ENCODE measurements around the gene ANKS1B.
"Not testable (repeated sequence)": the region's sequence is repeated elsewhere in the genome, so short reads cannot be mapped to it uniquely, and the experiment has no call there.

Gene ANKS1B

DNA sequence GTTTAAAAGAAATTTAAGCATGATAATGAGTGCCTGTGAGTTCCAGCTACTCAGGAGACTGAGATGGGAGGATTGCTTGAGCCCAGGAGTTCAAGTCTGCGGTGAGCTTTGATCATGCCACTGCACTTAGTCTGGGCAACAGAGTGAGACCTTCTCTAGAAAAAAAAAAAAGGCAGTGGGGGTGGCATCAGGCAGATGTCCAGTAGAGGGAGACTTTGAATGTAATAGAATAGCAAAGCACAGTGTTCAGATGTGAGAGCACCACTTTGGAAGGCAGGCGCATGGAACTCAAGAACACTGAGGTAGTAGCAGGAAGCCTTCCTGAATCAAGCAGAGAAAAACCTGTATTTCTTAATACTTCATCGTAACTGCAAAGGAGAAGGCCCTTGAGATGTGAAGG, 731.7 kb downstream of the ANKS1B start:
- H3K4me3 ChIP-seq (ENCODE audit: extremely low read depth, insufficient read depth, low read length, poor library complexity, severe bottlenecking) = no peak overlapping the region
- no peaks in the 10 kb centered on the region for H3K36me3 ChIP-seq (ENCODE audit: control insufficient read depth, insufficient read depth, low read length)
- no peaks in the 10 kb centered on the region for H3K4me1 ChIP-seq (ENCODE audit: control insufficient read depth, insufficient read depth, low read length, poor library complexity, severe bottlenecking)
- H3K9me3 ChIP-seq (ENCODE audit: control insufficient read depth, low read length) = no peaks in the 10 kb centered on the region
- 75 to 100% methylated on average over 2 of the region's 3 CpGs for WGBS, 2 experiments (ENCODE audit: insufficient coverage in 2 of 2)
- H3K27ac ChIP-seq (ENCODE audit: low read depth, low read length, severe bottlenecking) = no peak overlapping the region

DNA sequence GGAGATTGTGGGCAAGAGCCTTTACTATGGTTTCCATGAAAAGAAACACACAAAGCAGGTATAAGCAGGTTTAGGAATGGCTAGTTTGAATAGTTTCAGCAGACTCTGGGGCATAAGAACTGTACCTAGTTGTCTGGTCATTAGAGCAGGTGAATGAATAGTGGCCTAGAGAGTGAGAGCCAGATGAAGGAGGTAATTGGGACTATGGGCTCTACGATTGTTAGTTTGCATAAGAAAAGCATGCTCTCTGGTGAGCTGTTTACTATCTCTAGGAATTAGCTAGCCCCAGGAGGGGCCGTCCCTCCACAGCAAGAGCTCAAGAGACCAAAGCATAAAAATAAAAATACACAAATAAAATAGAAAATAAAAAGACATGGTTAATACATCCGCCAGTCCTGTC, 734.6 kb downstream of the ANKS1B start:
- Histone ChIP-seq H3K4me1 (ENCODE audit: control insufficient read depth, insufficient read depth, low read length, poor library complexity, severe bottlenecking) (no peaks in the 10 kb centered on the region), H3K9me3 (ENCODE audit: control insufficient read depth, low read length) (no peaks in the 10 kb centered on the region), H3K27ac (ENCODE audit: low read depth, low read length, severe bottlenecking) (no peak overlapping the region), H3K4me3 (ENCODE audit: extremely low read depth, insufficient read depth, low read length, poor library complexity, severe bottlenecking) (no peak overlapping the region), H3K36me3 (ENCODE audit: control insufficient read depth, insufficient read depth, low read length) (no peaks in the 10 kb centered on the region)
- 60% methylated on average over 1 of the region's 3 CpGs; no CpG with 5 or more reads in 1 of the 2 experiments for WGBS, 2 experiments (ENCODE audit: insufficient coverage in 2 of 2)

DNA sequence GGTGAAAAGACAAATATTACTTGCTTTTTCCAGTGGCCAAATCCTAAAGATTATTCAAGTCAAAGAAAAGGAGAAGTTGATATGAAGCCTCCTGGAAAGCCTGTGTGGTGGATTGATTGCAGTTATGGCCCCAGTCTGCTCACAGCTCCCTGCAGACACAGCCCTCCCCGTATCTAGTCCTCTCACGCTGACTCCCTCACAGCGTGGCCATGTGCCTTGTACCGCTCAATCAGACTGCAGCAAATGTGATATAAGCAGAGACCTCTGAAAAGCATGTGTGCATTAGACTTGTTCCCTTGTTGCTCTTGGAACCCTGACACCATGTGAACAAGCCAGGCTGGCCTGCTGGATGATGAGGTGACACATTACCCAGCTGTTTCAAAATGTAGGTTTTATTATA, 735.2 kb downstream of the ANKS1B start:
- Histone ChIP-seq H3K9me3 (ENCODE audit: control insufficient read depth, low read length) (no peaks in the 10 kb centered on the region), H3K27ac (ENCODE audit: low read depth, low read length, severe bottlenecking) (no peak overlapping the region), H3K4me3 (ENCODE audit: extremely low read depth, insufficient read depth, low read length, poor library complexity, severe bottlenecking) (no peak overlapping the region), H3K4me1 (ENCODE audit: control insufficient read depth, insufficient read depth, low read length, poor library complexity, severe bottlenecking) (no peaks in the 10 kb centered on the region), H3K36me3 (ENCODE audit: control insufficient read depth, insufficient read depth, low read length) (no peaks in the 10 kb centered on the region)
- 83 to 85% methylated on average over 2 to 3 of the region's 4 CpGs for WGBS, 2 experiments (ENCODE audit: insufficient coverage in 2 of 2)

DNA sequence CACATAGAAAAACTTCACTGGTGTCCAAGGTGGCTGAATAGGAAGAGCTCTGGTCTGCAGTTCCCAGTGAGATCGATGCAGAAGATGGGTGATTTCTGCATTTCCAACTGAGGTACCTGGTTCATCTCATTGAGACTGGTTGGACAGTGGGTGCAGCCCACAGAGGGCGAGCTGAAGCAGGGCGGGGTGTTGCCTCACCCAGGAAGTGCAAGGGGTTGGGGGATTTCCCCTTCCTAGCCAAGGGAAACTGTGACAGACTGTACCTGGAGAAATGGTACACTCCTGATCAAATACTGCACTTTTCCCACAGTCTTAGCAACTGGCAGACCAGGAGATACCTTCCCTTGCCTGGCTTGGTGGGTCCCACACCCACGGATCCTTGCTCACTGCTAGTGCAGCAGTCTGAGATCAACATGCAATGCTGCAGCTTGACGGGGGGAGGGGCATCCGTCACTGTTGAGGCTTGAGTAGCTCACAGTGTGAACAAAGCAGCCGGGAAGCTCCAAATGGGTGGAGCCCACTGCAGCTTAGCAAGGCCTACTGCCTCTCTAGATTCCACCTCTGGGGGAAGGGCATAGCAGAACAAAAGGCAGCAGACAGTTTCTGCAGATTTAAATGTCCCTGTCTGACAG, 746.7 kb downstream of the ANKS1B start:
- not testable (repeated sequence) for H3K4me1 ChIP-seq (ENCODE audit: control insufficient read depth, insufficient read depth, low read length, poor library complexity, severe bottlenecking); H3K9me3 ChIP-seq (ENCODE audit: control insufficient read depth, low read length); H3K4me3 ChIP-seq (ENCODE audit: extremely low read depth, insufficient read depth, low read length, poor library complexity, severe bottlenecking); H3K27ac ChIP-seq (ENCODE audit: low read depth, low read length, severe bottlenecking); H3K36me3 ChIP-seq (ENCODE audit: control insufficient read depth, insufficient read depth, low read length)
- WGBS, 2 experiments (ENCODE audit: insufficient coverage in 2 of 2) = 38 to 55% methylated on average over 5 to 6 of the region's 7 CpGs

DNA sequence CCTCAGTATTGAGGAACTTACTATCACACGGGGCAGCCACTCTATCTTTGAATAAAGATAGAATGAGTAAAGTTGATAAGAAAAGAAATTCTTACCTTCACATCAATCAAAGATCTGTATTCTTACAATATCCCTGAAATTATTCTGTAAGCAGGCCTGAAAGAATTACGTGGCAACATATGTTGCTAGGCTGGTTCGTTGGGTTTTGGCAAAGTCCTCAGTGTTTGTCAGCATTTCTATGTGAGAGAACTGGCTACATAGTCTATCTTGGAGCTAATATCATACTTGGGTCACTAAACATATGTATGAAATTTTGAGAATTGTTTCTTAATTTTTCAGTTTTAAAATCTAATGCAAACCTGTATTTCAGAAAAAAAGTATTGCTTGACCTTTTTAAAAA, 749.4 kb downstream of the ANKS1B start:
- WGBS, 2 experiments (ENCODE audit: insufficient coverage in 2 of 2) = 100% methylated on average over 1 to 2 of the region's 3 CpGs
- Histone ChIP-seq H3K9me3 (ENCODE audit: control insufficient read depth, low read length) (no peaks in the 10 kb centered on the region), H3K36me3 (ENCODE audit: control insufficient read depth, insufficient read depth, low read length) (no peaks in the 10 kb centered on the region), H3K27ac (ENCODE audit: low read depth, low read length, severe bottlenecking) (no peak overlapping the region), H3K4me3 (ENCODE audit: extremely low read depth, insufficient read depth, low read length, poor library complexity, severe bottlenecking) (no peak overlapping the region), H3K4me1 (ENCODE audit: control insufficient read depth, insufficient read depth, low read length, poor library complexity, severe bottlenecking) (no peaks in the 10 kb centered on the region)

DNA sequence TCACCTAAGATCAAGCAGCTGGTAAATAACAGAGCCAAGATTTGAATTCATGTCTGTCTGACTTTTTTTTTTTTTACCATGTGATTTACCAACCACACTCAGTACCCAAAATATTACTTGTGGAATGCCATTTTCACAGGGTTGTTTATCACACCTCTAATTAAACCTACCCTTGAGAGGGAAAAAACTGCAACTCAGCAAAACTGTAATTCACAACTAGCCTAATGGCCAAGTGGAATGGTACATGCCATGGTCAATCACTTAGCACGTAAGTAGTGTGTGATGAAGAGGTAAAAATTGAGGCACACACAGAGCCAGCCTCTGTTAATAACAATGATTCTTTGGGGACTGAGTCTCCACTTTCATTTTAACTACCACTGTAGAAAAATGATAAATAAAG, 750.0 kb downstream of the ANKS1B start:
- Histone ChIP-seq H3K27ac (ENCODE audit: low read depth, low read length, severe bottlenecking) (no peak overlapping the region), H3K4me3 (ENCODE audit: extremely low read depth, insufficient read depth, low read length, poor library complexity, severe bottlenecking) (no peak overlapping the region), H3K9me3 (ENCODE audit: control insufficient read depth, low read length) (no peaks in the 10 kb centered on the region), H3K4me1 (ENCODE audit: control insufficient read depth, insufficient read depth, low read length, poor library complexity, severe bottlenecking) (no peaks in the 10 kb centered on the region), H3K36me3 (ENCODE audit: control insufficient read depth, insufficient read depth, low read length) (no peaks in the 10 kb centered on the region)
- no CpG with 5 or more reads among the region's 1 CpG for WGBS, 2 experiments (ENCODE audit: insufficient coverage in 2 of 2)

DNA sequence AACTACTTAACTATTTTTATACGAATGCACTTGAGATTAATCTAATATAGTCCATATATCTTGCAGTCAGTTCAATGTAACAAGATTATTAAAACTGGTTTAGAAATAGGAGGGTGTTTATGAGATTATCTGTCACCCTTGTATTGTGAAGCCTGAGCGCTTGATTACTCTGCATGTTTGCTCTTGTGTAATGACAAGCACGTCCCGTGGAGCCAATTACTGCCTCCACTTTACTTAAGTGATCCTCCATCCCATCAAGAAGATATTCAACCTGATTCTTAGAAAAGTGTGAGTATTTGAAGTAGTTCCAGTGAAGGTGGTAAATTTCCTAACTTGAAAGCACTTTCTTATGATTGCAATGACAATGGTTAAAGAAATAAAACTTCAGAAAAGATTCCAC, 752.4 kb downstream of the ANKS1B start:
- Histone ChIP-seq H3K36me3 (ENCODE audit: control insufficient read depth, insufficient read depth, low read length) (no peaks in the 10 kb centered on the region), H3K9me3 (ENCODE audit: control insufficient read depth, low read length) (no peaks in the 10 kb centered on the region), H3K4me1 (ENCODE audit: control insufficient read depth, insufficient read depth, low read length, poor library complexity, severe bottlenecking) (no peaks in the 10 kb centered on the region), H3K27ac (ENCODE audit: low read depth, low read length, severe bottlenecking) (no peak overlapping the region), H3K4me3 (ENCODE audit: extremely low read depth, insufficient read depth, low read length, poor library complexity, severe bottlenecking) (no peak overlapping the region)
- 57% methylated on average over 1 of the region's 4 CpGs; no CpG with 5 or more reads in 1 of the 2 experiments for WGBS, 2 experiments (ENCODE audit: insufficient coverage in 2 of 2)

DNA sequence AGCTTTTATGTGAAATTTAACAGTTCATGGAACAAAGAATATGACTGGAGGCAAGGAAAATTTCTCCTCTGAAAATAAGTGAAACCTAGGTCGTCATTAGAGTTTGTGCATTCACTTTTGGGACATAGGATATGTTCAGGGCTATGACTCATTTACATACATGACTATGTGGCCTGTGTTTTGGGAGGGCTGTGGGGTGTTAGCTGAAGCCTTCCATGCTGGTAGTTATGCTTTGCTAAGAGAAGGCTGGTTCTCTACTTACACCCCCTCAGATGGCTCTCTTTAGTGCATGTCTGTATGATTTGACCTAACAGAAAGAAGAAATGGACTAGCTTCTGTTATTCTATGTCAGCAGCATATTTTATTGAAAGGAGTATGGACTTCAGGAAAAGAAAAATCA, 753.7 kb downstream of the ANKS1B start:
- no peaks in the 10 kb centered on the region for H3K4me1 ChIP-seq (ENCODE audit: control insufficient read depth, insufficient read depth, low read length, poor library complexity, severe bottlenecking)
- H3K36me3 ChIP-seq (ENCODE audit: control insufficient read depth, insufficient read depth, low read length) = no peaks in the 10 kb centered on the region
- H3K27ac ChIP-seq (ENCODE audit: low read depth, low read length, severe bottlenecking) = no peak overlapping the region
- H3K4me3 ChIP-seq (ENCODE audit: extremely low read depth, insufficient read depth, low read length, poor library complexity, severe bottlenecking) = no peak overlapping the region
- no peaks in the 10 kb centered on the region for H3K9me3 ChIP-seq (ENCODE audit: control insufficient read depth, low read length)
- WGBS, 2 experiments (ENCODE audit: insufficient coverage in 2 of 2) = 57 to 78% methylated on average over 1 of the region's 1 CpG

DNA sequence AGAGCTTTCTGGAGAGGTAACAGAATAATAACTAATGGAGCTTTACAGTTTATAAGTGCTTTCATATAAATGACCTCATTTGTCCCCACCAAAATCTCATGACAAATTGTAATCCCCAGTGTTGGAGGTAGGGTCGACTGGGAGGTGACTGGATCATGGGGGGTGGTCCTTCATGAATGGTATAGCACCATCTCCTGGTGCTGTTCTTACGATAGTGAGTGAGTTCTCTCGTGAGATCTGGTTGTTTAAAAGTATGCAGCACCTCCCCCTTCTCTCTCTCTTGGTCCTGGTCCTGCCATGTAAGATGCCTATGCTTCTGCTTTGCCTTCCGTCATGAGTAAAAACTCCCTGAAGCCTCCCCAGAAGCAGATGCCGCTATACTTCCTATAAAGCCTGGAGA, 760.5 kb downstream of the ANKS1B start:
- H3K4me3 ChIP-seq (ENCODE audit: extremely low read depth, insufficient read depth, low read length, poor library complexity, severe bottlenecking) = no peak overlapping the region
- H3K27ac ChIP-seq (ENCODE audit: low read depth, low read length, severe bottlenecking) = no peak overlapping the region
- no peaks in the 10 kb centered on the region for H3K36me3 ChIP-seq (ENCODE audit: control insufficient read depth, insufficient read depth, low read length)
- no peaks in the 10 kb centered on the region for H3K9me3 ChIP-seq (ENCODE audit: control insufficient read depth, low read length)
- WGBS, 2 experiments (ENCODE audit: insufficient coverage in 2 of 2) = 100% methylated on average over 1 of the region's 5 CpGs; no CpG with 5 or more reads in 1 of the 2 experiments
- no peaks in the 10 kb centered on the region for H3K4me1 ChIP-seq (ENCODE audit: control insufficient read depth, insufficient read depth, low read length, poor library complexity, severe bottlenecking)

DNA sequence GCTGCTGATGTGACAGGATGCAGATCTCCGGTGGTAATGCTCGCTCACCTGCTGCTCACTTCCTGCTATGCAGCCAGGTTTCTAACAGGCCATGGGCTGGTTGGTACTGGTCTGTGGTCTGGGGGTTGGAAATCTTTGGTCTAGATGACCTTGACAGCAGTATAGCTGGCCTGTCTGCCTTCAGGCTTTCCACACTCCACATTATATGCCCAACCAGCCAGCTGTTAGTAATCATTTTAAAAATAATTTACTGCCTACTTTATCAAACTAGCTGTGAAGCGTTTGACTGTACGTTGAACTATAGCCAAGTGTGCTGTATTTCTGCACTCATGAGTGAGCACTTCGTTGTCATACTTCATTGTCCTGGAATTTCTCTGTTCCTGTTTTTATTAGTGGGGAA, 761.2 kb downstream of the ANKS1B start:
- H3K4me1 ChIP-seq (ENCODE audit: control insufficient read depth, insufficient read depth, low read length, poor library complexity, severe bottlenecking) = no peaks in the 10 kb centered on the region
- H3K36me3 ChIP-seq (ENCODE audit: control insufficient read depth, insufficient read depth, low read length) = no peaks in the 10 kb centered on the region
- H3K9me3 ChIP-seq (ENCODE audit: control insufficient read depth, low read length) = no peaks in the 10 kb centered on the region
- no peak overlapping the region for H3K4me3 ChIP-seq (ENCODE audit: extremely low read depth, insufficient read depth, low read length, poor library complexity, severe bottlenecking)
- 88 to 97% methylated on average over 5 of the region's 5 CpGs for WGBS, 2 experiments (ENCODE audit: insufficient coverage in 2 of 2)
- H3K27ac ChIP-seq (ENCODE audit: low read depth, low read length, severe bottlenecking) = no peak overlapping the region

DNA sequence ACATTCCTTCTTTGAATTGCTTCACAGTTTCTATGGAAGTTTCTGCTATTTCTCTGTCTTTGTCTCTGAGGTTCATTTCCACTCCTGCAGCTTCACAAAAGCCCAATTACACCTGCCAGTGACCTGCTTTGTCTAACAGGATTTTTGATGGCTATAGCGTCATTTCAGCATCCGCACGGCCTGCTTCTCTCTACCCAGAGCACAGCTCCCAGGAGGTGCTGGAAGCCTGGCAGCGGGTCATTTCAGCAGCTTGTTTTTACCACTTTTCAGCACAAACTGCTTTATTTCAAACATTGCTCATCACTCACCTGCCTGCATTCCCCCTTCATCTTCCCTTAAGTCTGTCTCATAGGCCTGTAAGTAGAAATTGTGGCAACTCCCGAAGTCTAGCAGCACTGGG, 771.7 kb downstream of the ANKS1B start:
- Histone ChIP-seq H3K4me1 (ENCODE audit: control insufficient read depth, insufficient read depth, low read length, poor library complexity, severe bottlenecking) (no peaks in the 10 kb centered on the region), H3K4me3 (ENCODE audit: extremely low read depth, insufficient read depth, low read length, poor library complexity, severe bottlenecking) (no peak overlapping the region), H3K9me3 (ENCODE audit: control insufficient read depth, low read length) (peaks cover 10% of the 10 kb centered on the region), H3K27ac (ENCODE audit: low read depth, low read length, severe bottlenecking) (no peak overlapping the region), H3K36me3 (ENCODE audit: control insufficient read depth, insufficient read depth, low read length) (no peaks in the 10 kb centered on the region)
- 61 to 75% methylated on average over 3 to 5 of the region's 5 CpGs for WGBS, 2 experiments (ENCODE audit: insufficient coverage in 2 of 2)

All from mesodermal cell (in vitro differentiated cells).